ENCODE results near the gene GPR176. TPM values are rescaled to one million over a fixed set of nuclear protein-coding genes. Genes with fewer than 3 reads are reported as not detected.

Gene GPR176
- total RNA-seq, 2 experiments from 2014 or later = 0.57 TPM; not detected in 1

- POLR2A ChIA-PET = interaction anchor here (1.9 kb wide), 1 partner anchor 11 kb away, joined by 7 read pairs; the partner anchor contains the start of gene FSIP1
- Histone ChIP-seq H2AFZ (ENCODE audit: low read length) (no peak overlapping the region), H4K20me1 (ENCODE audit: insufficient read depth, low read length) (no peaks in the 10 kb centered on the region), H3K27ac (ENCODE audit: low read depth, low read length, poor library complexity, severe bottlenecking) (no peak overlapping the region), H3K9me3 (ENCODE audit: low read length) (no peaks in the 10 kb centered on the region), H3K4me3 (ENCODE audit: low read depth, low read length, poor library complexity, severe bottlenecking) (no peak overlapping the region), H3K4me2 (ENCODE audit: low read length) (no peak overlapping the region), H3K9me2 (ENCODE audit: insufficient read depth, low read length) (no peaks in the 10 kb centered on the region), H3K4me1 (ENCODE audit: insufficient read depth, low read length, poor library complexity, severe bottlenecking) (peaks cover 8% of the 10 kb centered on the region), H3K36me3 (ENCODE audit: insufficient read depth, low read length) (no peaks in the 10 kb centered on the region), H3K79me2 (ENCODE audit: insufficient read depth, low read depth, low read length) (no peaks in the 10 kb centered on the region)
- BruUV-seq (replicated peaks) = no TSS peak
- no peak for DNase-seq (ENCODE audit: low spot score)
- TF ChIP-seq EZH2phosphoT487 (IDR thresholded peaks at IDR 0.05; ENCODE audit: borderline replicate concordance, low read depth, low read length) = no peak
- no peak for TF ChIP-seq CTCF (conservative IDR thresholded peaks at IDR 0.05; ENCODE audit: low read length)
- CTCF ChIA-PET (ENCODE audit: unreplicated experiment) = interaction anchor here (0.6 kb wide), 1 partner anchor 97 kb away, joined by 3 read pairs; no protein-coding TSS in a partner anchor
- intact Hi-C loops (cut with micrococcal nuclease; ENCODE audit: unreplicated experiment) = no loop called here
These were observed 149.0 kb downstream of the GPR176 start for GRCh38 chr15:39770748-39771689.

DNA sequence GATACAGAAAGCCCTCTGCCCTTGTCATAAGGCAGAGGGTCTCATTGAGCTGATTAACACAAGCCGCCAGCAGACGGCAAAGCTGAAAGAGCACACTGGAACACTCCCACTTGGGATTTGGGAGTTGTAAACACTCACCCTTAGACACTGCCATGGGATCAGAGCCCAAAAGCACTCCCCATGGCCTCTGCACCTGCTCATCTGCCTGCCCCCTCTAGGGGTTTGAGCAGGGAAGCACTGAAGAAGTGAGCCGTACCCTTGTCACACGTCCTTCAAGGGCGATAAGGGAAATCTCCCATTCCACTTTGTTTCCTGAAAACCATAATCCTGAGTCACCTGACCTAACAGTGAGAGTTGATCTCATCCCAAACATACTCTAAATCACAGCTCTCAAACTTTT, 152.1 kb downstream of the GPR176 start:
- Histone ChIP-seq H4K20me1 (ENCODE audit: insufficient read depth, low read length) (no peaks in the 10 kb centered on the region), H3K9me2 (ENCODE audit: insufficient read depth, low read length) (no peaks in the 10 kb centered on the region), H3K79me2 (ENCODE audit: insufficient read depth, low read depth, low read length) (no peaks in the 10 kb centered on the region), H3K9me3 (ENCODE audit: low read length) (no peaks in the 10 kb centered on the region), H3K4me3 (ENCODE audit: low read depth, low read length, poor library complexity, severe bottlenecking) (no peak overlapping the region), H3K4me2 (ENCODE audit: low read length) (no peak overlapping the region), H3K36me3 (ENCODE audit: insufficient read depth, low read length) (no peaks in the 10 kb centered on the region), H3K4me1 (ENCODE audit: insufficient read depth, low read length, poor library complexity, severe bottlenecking) (no peaks in the 10 kb centered on the region), H2AFZ (ENCODE audit: low read length) (no peak overlapping the region), H3K27ac (ENCODE audit: low read depth, low read length, poor library complexity, severe bottlenecking) (no peak overlapping the region)
- ChIA-PET POLR2A (no interaction called here), CTCF (ENCODE audit: unreplicated experiment) (no interaction called here)
- no peak for DNase-seq (ENCODE audit: low spot score)
- BruUV-seq (replicated peaks) = no TSS peak
- intact Hi-C loops (cut with micrococcal nuclease; ENCODE audit: unreplicated experiment) = no loop called here
- no peak for TF ChIP-seq EZH2phosphoT487 (IDR thresholded peaks at IDR 0.05; ENCODE audit: borderline replicate concordance, low read depth, low read length)
- no peak for TF ChIP-seq CTCF (conservative IDR thresholded peaks at IDR 0.05; ENCODE audit: low read length)

DNA sequence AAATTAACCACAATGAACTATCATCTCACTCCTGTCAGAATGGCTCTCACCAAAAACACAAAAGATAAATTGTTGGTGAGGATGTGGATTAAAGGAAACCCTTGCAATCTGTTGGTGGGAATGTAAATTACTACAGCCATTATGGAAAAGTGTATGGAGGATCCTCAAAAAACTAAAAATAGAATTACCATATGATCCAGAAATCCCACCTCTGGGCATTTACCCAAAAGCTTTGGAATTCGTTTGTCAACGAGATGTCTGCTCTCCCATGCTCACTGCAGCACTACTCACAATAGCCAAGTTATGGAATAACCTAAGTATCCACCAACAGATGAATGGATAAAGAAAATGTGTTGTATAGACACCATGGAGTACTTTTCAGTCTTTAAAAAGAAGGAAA, 159.1 kb downstream of the GPR176 start:
- POLR2A ChIA-PET = no interaction called here
- no peak overlapping the region for H3K4me2 ChIP-seq (ENCODE audit: low read length)
- H3K79me2 ChIP-seq (ENCODE audit: insufficient read depth, low read depth, low read length) = no peaks in the 10 kb centered on the region
- no peak for DNase-seq (ENCODE audit: low spot score)
- H3K4me1 ChIP-seq (ENCODE audit: insufficient read depth, low read length, poor library complexity, severe bottlenecking) = no peaks in the 10 kb centered on the region
- TF ChIP-seq EZH2phosphoT487 (IDR thresholded peaks at IDR 0.05; ENCODE audit: borderline replicate concordance, low read depth, low read length) (no peak), CTCF (conservative IDR thresholded peaks at IDR 0.05; ENCODE audit: low read length) (no peak)
- no peaks in the 10 kb centered on the region for H3K9me3 ChIP-seq (ENCODE audit: low read length)
- no peaks in the 10 kb centered on the region for H3K36me3 ChIP-seq (ENCODE audit: insufficient read depth, low read length)
- no peak overlapping the region for H2AFZ ChIP-seq (ENCODE audit: low read length)
- no TSS peak for BruUV-seq (replicated peaks)
- intact Hi-C loops (cut with micrococcal nuclease; ENCODE audit: unreplicated experiment) = no loop called here
- H3K27ac ChIP-seq (ENCODE audit: low read depth, low read length, poor library complexity, severe bottlenecking) = no peak overlapping the region
- no peaks in the 10 kb centered on the region for H3K9me2 ChIP-seq (ENCODE audit: insufficient read depth, low read length)
- CTCF ChIA-PET (ENCODE audit: unreplicated experiment) = no interaction called here
- H3K4me3 ChIP-seq (ENCODE audit: low read depth, low read length, poor library complexity, severe bottlenecking) = no peak overlapping the region
- no peaks in the 10 kb centered on the region for H4K20me1 ChIP-seq (ENCODE audit: insufficient read depth, low read length)

Data from OCI-LY7 (cell line).